Midbrain (tissue), 1 donor: ENCODE measurements around the gene LPAR3.

Experiments used
- DNase-seq: peaks from one replicate; lab custom pipeline; 2025; lab: John Stamatoyannopoulos, UW

The LPAR3 gene

DNA sequence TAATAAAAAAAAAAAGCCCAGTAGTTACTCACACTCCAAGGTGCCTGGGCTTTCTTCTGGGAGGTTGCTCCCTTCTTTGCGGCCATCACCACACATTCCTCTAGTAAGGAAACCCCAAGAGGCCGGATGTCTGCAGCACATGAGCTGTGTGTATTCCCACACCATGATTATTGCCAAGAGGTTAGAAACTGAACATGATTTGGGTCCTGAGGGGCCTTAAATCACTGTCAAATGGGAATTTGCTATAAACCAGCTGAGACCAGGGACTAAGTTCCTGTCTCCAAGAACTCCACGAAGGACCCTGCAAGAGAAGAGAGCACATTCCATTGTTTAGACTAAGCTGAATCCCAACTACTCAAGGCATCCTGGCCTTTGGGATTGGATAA, 117.5 kb downstream of the LPAR3 start:
- no peak for DNase-seq

- no peak for DNase-seq
These were observed 118.1 kb downstream of the LPAR3 start for GRCh38 chr1:84774669-84775534.

- DNase-seq: no peak
These were observed 119.0 kb downstream of the LPAR3 start for GRCh38 chr1:84773933-84774497.

GRCh38 chr1:84773195-84773594, 119.8 kb downstream of the LPAR3 start:
- DNase-seq: no peak

DNA sequence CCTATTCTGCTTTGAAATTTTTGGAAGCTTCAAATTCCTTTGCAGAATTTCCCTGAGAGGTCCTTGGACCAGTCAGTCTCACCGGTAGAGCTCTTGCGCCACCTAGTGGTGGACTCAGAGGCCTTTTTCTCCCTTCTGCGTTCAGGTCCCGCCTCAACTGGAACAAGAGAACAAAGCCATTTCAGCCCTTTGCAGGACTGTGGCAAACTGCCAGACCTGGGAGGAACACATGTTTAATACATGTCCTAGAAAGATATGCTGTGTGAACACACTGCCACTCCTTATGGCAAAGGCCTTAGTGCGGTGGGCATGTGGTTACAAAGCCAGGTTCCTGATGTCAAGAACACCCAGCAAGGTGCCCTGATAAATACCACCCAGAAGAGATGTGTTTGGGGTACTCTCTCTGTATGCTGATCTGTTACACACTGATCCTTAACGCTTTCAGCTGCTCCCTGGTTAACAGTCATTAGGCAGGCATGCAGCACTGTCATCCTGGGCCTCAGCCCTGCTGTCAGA, 120.5 kb downstream of the LPAR3 start:
- DNase-seq: peak; percentile 90

DNA sequence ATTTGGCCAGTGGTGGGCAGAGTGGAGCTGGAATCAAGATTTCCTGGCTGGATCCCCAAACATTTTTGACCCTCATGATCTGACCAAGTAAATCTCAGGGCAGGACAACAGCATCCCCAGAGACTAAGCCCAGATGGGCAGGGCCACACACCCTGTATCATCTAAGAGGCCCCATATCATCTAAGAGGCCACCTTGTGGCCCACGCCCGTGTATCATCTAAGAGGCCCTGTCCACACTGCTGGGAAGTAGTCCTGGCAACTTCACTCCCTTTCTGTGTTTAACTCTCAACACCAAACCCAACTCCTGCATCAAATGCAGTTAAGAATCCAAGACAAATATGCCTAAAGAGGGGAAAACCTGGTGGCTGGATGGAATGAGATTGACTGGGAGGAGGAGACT, 121.1 kb downstream of the LPAR3 start:
- DNase-seq: no peak

- no peak for DNase-seq
These were observed 122.5 kb downstream of the LPAR3 start for GRCh38 chr1:84770481-84770880.

DNA sequence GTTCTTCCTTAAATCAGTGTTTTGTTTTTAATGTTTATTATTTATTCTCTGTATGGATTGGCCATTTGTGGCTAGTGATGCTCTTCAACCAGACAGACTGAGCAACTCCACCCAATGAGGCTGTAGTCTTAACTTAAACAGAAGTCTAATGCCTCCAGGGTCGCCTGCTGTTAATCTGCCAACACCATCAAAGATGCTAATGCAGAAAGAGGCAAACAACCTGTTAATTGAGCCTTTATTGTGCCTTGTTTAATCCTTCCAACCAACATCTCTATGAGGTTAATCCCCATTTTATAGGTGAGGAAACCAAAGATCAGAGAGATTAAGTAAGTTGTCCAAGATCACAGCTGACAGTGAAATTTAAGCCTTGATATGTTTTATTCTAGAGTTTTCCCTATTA, 123.4 kb downstream of the LPAR3 start:
- DNase-seq: no peak

DNA sequence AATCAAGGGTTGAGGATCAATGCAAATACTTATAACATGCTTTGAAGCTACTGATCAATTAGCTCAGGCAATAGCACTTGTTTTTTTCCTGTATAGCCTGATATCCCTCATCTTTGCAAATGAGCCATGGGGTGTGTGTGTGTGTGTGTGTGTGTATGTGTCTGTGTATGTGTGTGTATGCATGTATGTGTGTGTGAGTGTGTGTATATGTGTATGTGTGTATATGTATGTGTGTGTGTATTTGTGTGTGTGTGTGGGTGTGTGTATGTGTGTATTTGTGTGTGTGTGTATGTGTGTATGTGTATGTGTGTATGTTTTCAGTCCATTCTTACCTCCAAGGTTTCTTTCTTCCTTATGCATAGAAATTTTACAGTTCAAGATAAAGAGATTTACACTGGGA, 124.4 kb downstream of the LPAR3 start:
- DNase-seq: no peak

DNA sequence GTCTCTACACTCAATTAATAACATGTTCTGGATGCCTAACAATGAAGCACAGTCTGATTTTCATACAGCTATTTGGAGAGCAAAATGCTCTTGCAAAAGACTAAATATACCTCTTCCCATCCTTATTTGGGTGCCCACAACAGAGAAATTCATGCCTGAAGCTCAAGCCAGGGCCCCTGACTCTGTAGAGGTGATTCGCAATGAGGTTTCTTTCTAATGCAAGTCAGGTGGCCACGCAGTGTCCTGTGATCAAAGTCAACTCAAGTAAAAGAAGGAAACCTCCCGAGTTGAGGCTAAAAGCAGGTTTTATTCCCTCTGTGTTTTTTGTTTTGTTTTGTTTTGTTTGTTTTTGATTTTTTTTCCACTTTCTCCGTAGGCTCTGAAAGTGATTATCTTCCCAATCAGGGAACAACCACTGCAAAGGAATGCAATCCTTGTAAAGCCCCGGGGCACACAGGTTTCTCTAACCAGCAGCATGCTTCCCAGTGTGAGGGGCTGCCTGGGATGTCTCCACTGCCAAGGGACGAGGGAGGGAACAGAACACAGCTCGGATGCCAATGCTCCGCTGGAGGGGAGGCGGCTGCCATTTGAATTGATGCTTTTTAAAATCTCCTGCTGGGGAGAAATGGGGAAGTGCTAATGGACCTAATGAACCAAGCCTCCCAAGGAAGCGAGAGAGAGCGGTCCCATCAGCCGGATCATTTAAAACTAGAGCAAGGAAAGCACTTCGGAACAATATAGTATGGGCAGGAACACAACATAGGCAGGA, 128.9 kb downstream of the LPAR3 start:
- no peak for DNase-seq

- no peak for DNase-seq
These were observed 130.3 kb downstream of the LPAR3 start for GRCh38 chr1:84762664-84763063.
